Posterior cingulate gyrus (tissue), 11 donors: ENCODE measurements around the gene CDK5RAP1.

Experiments
- DNase-seq, 10 donors: peaks; one replicate each; pipeline versions ENCODE4 v3.0.0 to v3.0.0-alpha.2; 2020 to 2021; ENCODE audit warnings: mixed read lengths in 3 of 10
- intact Hi-C: fragments of 100-400 bp; cut with DNase I; formaldehyde crosslinking; loops from one replicate; pipeline ENCODE4 v1.15.1; 2023

Gene CDK5RAP1

DNA sequence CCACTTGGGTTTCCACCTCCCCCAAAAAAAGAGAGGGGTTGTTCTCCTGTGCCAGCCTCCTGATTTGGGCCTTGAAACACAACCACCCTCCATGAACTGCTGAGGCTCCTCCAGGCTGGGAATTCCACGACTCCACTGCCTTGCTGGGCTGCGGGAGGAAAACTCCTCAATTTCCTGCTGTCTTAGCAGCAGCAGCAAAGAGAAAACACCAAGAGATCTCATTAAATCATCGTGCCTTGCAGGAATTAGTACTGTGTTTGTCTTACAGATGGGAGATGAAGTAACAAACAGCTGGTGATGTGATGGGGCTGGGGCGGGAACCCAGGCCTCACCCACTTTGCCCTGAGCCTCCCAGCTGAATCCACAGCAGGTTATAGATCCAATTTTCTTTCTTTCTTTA is 89.3 kb downstream of the CDK5RAP1 start:
- intact Hi-C loops: no loop called here
- DNase-seq: peak in 1 of 10 donors; percentile 2

DNA sequence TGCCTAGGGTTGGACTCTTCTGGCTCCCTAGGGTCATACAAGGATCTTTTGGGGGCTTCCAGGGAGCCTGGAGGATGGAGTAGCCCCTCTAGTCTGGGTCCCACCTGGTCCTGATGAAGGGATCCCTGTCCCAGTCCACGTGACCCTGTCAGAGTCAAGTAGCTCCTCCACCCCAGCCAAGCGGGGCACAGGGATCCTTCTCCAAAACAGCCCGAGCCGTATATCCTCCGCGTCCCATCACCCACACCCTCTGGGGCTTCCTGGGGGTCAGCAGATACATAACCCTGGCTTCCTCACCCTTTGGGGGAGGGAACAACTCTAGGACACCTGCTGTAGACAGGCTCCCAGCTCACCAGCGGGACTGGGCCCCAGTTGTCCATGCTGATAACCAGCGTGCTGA is 90.3 kb downstream of the CDK5RAP1 start:
- peak in 2 of 10 donors; percentile 66 to 81 for DNase-seq
- intact Hi-C loops: no loop called here

DNA sequence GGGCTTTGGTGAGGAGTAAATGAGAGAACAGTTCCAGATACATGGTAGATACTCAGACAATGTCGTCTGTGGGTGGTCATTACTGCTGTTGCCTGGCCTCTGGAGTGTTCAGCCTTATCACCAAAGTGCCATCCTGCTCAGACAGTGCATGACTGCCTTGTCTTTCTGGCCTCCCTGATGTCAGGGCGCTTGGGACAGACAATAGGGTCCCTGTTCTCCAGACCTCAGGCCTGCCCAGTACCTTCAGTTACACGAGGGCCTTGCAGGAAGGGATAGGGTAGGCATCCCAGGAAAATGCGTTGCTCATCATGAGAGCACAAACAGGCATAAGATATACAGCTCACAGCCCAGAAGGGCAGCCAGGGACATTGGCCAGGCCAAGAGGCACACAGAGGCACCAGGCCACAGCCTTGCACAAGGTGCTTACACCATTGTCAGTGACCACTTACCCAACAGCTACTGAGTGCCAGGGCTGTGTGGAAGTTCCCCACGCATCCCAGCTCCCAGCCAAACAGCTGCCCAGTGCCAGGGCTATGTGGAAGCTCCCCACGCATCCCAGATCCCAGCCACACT is 90.9 kb downstream of the CDK5RAP1 start:
- DNase-seq: peak in 3 of 10 donors; percentile 14 to 40 (median 38)
- intact Hi-C loops: no loop called here

DNA sequence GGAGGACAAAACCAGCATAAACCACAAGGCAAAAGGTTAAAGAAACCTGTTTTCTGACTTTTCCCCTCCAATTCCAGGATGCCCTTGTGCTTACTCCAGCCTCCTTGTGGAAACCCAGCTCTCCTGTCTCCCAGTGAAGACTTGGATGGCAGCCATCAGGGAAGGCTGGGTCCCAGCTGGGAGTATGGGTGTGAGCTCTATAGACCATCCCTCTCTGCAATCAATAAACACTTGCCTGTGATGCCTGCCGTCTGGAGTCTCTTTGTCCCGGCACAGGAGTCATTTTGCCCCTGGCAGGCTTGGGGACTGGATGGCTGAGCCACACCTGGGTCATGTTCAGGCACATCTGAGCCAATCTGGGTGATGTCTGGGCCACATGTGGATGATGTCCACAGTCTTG is 91.7 kb downstream of the CDK5RAP1 start:
- intact Hi-C loops: no loop called here
- peak in 1 of 10 donors; percentile 64 for DNase-seq
